ENCODE results near the gene LRRN3.

- TF ChIP-seq CTCF (IDR thresholded peaks at IDR 0.05): no peak
- no peak for TF ChIP-seq POLR2AphosphoS5 (IDR thresholded peaks at IDR 0.05; ENCODE audit: insufficient read depth in 1 of 2, low read depth in 1 of 2)
Measured at GRCh38 chr7:111146136-111146535, 55.2 kb downstream of the LRRN3 start.

All from vagina (tissue), 2 donors.